Activated T-cell treated with anti-CD3 and anti-CD28 coated beads for 4 hours (primary cell): Measurements from ENCODE around the gene IRX4.

Experiments
- DNase-seq: peaks from one replicate; pipeline ENCODE4 v3.0.0-alpha.2; 2020

The IRX4 gene

GRCh38 chr5:1834022-1834551 is 48.6 kb downstream of the IRX4 start:
- DNase-seq, result no peak

DNA sequence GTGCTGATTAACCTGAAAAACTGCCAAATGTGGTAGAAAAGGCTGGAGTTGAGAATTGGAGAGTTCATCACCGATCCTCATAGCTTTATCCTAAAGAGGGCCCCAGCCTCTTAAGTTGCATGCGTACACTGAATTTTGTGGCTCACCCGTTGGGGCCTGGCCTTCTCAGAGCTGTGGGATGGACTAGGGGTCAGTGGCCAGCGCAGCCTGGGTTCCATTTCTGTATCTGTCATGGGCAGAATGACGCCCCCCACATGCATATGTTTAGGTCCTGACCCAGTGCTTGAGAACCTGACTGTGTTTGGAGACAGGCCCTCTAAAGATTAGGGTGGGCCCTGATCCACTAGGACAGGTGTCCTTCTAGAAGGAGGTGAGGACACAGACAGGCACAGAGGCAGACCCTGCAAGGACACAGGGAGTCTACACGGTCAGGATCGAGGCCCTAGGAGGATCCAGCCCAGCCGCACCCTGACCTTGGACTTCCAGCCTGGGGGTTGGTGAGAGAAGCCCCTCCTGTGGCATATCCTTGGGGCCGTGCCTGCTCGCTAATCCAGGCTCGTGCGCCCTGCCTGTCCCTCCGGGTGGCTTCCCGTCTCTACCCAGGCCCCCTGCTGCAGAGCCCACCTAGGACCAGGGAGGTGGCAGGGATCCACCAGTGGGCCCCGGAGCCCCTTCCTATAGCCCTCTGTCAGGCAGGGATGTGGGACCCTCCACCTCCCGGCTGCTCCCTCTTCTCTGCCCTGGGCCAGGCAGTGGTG is 49.3 kb downstream of the IRX4 start:
- no peak for DNase-seq

- DNase-seq, result no peak
Measured at GRCh38 chr5:1832511-1833250, 50.0 kb downstream of the IRX4 start.

DNA sequence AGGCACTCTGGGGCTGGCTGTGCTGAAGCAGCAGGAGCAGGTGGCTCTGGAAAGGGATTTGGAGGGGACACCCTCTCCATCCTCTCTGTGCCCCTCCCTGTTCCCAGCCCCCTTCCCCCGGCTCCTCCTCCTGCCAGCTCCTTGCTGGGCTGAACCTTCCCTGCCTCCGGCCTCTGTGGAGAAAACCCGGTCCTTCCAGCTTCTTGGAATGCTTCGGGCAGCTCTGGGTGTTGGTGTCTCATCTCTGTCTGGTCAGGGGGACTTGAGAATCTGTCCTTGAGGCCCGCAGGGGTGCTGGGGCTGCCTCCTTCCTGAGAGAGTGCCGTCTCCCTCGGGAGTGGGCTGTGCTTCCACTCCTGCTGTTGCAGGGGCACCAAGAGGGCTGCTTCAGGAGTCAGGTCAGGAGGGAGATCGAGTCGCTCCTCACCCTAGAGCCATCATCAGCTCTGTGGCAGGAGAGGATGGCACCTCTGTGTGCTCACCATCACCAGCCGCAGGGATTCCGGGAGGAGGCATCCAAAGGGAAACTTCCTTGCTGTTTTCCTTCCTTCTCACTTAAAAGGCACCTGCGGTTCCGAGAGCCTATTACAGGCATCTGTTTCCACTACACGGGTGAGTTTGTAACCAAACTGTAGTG is 50.9 kb downstream of the IRX4 start:
- no peak for DNase-seq

GRCh38 chr5:1831257-1831656 is 51.5 kb downstream of the IRX4 start:
- no peak for DNase-seq

- DNase-seq, result no peak
Measured at GRCh38 chr5:1830571-1831228, 52.0 kb downstream of the IRX4 start.

GRCh38 chr5:1827886-1828397 is 54.8 kb downstream of the IRX4 start:
- DNase-seq, result no peak
